Measurements from ENCODE around the gene CCDC15.

Gene CCDC15

GRCh38 chr11:124953753-124954589, at the start of gene CCDC15:
CCDC15 (plus strand) TSS chr11:124954202; CDS start chr11:124954733, 531 bp downstream.
- peak; percentile 14 for FAIRE-seq

GRCh38 chr11:124915541-124916369, 38.2 kb upstream of the CCDC15 start:
- no peak for FAIRE-seq

GRCh38 chr11:124916370-124916710, 37.7 kb upstream of the CCDC15 start:
- FAIRE-seq = no peak

GRCh38 chr11:124917115-124917637, 36.8 kb upstream of the CCDC15 start:
- FAIRE-seq = no peak

GRCh38 chr11:124918950-124919349, 35.1 kb upstream of the CCDC15 start, which contains the start of gene HEPN1:
HEPN1 (plus strand) TSS chr11:124919250.
- FAIRE-seq = no peak

- no peak for FAIRE-seq
These were observed 34.1 kb upstream of the CCDC15 start for GRCh38 chr11:124919898-124920297.

- no peak for FAIRE-seq
These were observed 33.6 kb upstream of the CCDC15 start for GRCh38 chr11:124920356-124920755.

- FAIRE-seq = no peak
These were observed 33.0 kb upstream of the CCDC15 start for GRCh38 chr11:124920870-124921609.

DNA sequence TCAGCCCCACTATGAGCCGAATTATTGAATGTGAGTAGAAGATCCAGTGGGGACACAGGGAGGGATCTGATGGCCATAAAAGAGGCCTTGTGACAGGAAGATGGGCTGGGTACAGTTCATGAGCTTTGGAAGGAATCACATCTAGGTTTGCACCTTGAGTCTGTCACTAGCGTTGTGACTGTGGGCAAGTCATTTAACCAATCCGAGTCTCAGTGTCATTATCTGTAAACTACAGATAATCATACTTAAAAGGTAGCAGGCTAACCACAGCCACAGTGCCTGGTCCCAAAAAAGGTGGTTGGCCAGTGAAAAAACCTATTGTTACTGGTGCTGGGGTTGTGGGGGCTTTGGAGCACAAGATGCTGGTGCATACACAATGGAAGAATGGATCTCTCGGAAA, 31.2 kb upstream of the CCDC15 start:
- FAIRE-seq = no peak

DNA sequence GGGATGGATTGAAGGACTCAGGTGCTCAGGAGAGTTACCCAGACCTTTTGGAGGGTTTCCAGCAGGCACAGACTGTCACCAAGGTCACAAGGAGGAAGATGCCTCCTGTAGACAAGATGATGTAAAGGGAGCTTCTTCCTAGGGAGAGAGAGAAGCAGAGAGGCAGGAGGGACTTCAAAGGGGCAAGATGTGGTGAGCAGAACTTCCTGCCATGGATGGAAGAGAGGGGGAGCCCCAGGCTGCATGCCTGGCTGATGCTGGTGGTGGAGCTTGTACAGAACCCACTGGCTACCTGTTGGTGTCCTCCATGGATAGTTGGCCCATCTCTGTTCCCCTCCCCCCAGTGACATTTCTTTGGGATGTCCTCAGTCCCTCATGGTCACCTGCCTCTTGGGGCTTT, 30.7 kb upstream of the CCDC15 start:
- no peak for FAIRE-seq

GRCh38 chr11:124928942-124929665, 24.9 kb upstream of the CCDC15 start:
- FAIRE-seq = no peak

GRCh38 chr11:124930799-124931198, 23.2 kb upstream of the CCDC15 start:
- no peak for FAIRE-seq

- FAIRE-seq = no peak
These were observed 19.0 kb upstream of the CCDC15 start for GRCh38 chr11:124934862-124935547.

DNA sequence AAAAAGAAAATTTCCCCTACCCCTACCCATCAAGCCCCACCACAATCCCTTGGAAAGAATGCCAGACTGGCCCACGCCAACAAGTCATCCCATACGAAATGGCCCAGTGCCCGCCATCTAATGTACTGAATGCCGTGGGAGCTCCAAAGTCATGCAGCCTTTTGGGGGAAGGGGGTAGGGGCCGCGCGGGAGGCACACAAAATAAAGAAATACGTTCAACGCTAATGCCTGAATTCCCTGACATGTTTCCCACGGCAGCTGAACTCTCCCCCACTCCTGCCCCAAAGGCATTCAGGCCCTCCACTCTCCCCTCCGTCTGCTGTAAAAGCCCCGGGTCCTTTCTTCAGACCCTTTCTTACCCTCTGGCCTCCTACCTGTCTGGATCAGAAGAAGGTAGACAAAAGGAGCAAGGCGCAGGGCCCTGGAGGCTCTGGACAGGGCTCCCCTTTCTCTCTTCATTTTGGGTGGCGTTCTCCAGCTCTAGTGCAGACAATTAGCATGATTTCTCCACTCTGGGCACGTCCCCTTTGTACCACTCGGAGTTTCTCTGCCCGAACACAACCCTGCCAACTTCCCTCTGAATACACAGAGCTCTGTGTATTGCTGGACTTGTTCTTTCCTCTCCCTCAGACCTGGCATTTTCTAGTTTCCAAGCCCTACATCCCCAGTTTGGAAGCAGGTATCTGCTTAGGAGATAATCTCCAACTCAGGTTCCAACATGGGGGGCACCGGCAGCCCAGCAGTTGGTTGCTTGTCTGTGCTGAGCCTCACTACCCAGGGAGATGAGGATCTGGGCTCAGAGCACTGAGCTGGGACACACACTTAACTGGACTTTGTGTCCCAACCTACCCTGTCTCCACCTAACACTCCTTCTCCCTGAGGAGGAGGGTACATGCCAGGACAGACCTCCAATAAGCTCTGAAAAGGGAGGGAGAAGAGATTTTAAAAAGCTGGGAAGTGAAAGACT, 18.2 kb upstream of the CCDC15 start, which contains the start of gene HEPACAM:
HEPACAM (minus strand) TSS at position 500 of the 967 bp plus-strand sequence; CDS start at position 459, 41 bp downstream.
- FAIRE-seq = no peak

DNA sequence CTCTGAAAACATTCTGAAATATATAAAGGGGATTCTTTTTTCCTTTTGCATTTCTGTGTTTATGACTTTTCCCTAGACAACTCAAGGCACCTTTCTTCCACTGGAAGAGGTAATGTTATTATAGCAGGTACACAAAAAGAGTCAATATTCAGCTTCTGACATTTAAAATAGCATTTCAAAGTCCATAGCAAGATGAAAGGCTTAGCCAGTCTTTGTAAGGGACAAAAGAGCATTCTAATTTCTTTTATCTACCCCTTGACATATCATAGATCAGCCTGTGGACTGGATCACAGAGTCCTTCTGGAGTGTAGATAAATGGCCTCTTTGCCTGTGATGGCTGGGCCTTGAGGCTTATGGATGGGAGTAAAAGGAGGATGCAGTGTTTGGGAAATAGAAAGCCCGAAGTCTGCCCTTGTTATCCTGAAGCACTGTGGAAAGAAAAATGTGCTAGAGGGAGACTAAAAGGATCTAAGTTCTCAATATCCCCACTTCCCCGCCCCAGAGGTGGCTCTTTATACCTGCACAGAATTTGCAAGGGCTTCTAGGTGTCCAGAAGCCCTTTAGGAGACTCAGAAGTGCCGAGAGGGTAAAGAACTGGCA, 16.6 kb upstream of the CCDC15 start:
- no peak for FAIRE-seq

- no peak for FAIRE-seq
These were observed 15.7 kb upstream of the CCDC15 start for GRCh38 chr11:124938206-124938765.

DNA sequence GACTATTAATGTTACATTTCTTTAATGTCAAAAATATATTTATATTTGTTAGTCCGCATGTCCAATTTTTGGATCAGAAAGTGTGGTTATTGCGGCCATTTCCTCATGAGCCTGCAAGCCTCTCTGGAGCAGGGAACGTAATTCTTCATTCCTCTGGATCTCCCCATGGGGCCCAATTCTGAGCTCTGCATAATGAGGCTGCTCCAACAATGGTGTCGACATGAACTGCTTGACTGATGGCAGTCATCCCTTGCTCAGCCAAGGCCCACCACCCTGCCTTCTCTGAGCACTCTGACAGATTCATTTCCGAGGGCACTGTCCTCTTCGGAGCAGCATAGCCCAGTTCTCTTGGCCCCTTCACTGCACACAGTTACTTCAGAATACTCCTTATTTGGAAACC, 15.0 kb upstream of the CCDC15 start:
- no peak for FAIRE-seq

- FAIRE-seq = no peak
These were observed 12.3 kb upstream of the CCDC15 start for GRCh38 chr11:124941703-124942102.
